GM12891 (cell line): Measurements from ENCODE around the gene TLK1.

ENCODE experiments used
- PAX5 ChIP-seq: IDR thresholded peaks from 2 replicates; pipeline ENCODE4 v1.6.1; 2011; ENCODE audit warnings: low read length, moderate library complexity, mild to moderate bottlenecking; ENCODE audit not compliant: insufficient read depth, severe bottlenecking
- POLR2A ChIP-seq: IDR thresholded peaks from 2 replicates; pipeline ENCODE4 v1.6.1; 2011; ENCODE audit warnings: low read depth, low read length, control low read depth
- POLR2AphosphoS5 ChIP-seq: IDR thresholded peaks from 2 replicates; pipeline ENCODE4 v1.6.1; 2011; ENCODE audit warnings: low read depth, low read length, control low read depth
- SPI1 ChIP-seq: IDR thresholded peaks from 2 replicates; pipeline ENCODE4 v1.6.1; 2011; ENCODE audit warnings: low read depth, low read length, control low read depth

GRCh38 chr2:171049691-171050090 is 111.0 kb downstream of the TLK1 start:
- no peak for TF ChIP-seq POLR2AphosphoS5
- no peak for TF ChIP-seq POLR2A
- no peak for TF ChIP-seq PAX5
- TF ChIP-seq SPI1, result no peak
